ENCODE measurements around the gene SLC12A7. TPM values are rescaled to one million over a fixed set of nuclear protein-coding genes. Genes with fewer than 3 reads are reported as not detected.

SLC12A7 gene
- total RNA-seq, 5 donors from 2014 or later (not counting 1 experiment from before 2014, with no cell fraction given), result 33.7 to 97.4 (median 41.2) TPM

DNA sequence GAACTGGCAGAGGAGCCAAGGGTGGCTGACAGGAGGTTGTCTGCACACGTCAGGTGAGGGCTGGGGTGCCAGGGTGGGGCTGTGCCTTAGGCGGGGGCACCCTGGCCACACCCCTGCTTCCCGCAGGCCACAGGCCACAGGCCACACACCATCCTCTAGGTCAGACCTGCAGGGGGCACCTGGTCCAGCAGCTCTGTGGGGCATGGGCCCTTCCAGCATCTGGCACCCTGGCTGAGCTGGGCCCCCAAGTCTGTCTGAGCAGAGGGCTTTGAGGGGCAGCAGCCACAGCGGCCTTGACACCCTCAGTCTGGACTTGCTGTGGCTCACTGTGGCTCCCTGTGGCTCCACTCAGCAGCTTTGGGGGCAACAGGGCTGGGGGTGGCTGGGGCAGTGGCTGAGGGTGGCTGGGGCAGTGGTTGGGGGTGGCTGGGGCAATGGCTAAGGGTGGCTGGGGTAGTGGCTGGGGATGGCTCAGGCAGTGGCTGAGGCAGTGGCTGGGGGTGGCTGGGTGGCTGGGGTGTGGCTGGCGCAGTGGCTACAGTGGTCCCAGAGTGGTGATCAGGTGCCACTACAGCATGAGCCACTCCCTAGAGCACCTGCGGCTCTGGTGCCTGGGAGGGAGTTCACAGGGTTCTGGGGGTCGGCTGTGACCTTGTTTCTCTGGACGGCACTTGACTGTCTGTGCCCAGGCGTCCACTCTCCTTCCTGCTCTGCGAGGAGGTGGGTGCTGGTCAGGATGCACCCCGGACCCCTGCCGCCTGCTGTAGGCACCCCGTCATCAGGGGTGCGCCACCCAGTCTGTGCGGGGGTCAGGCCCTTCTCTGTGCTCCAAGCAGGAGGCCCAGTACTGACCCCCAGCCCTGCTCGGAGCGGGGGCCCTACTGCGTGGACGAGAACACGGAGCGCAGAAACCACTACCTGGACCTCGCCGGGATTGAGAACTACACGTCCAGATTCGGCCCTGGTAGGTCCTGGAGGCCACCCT is 76.2 kb downstream of the SLC12A7 start:
- Histone ChIP-seq H3K36me3 (ENCODE audit: control insufficient read depth in 2 of 2, extremely low read depth in 1 of 2, insufficient read depth in 1 of 2, low read length in 1 of 2) (no peaks in the 10 kb centered on the region), H3K9me3 (no peaks in the 10 kb centered on the region), H3K27me3 (replicated peaks in 1 of 2; ENCODE audit: control insufficient read depth in 2 of 2, extremely low read depth in 1 of 2, insufficient read depth in 2 of 2, low read length in 1 of 2) (peaks cover 0 to 45% of the 10 kb centered on the region in 2 experiments), H3K27ac (ENCODE audit: low read length) (no peak overlapping the region), H3K4me3 (ENCODE audit: control insufficient read depth in 1 of 2, extremely low read depth in 1 of 2, low read length in 1 of 2) (no peak overlapping the region), H3K4me1 (ENCODE audit: control insufficient read depth in 1 of 2, extremely low read depth in 1 of 2, insufficient read depth in 2 of 2, low read length in 2 of 2) (no peaks in the 10 kb centered on the region)
- CTCF ChIA-PET, result no interaction called here
- Mint-ChIP-seq H3K4me1 (no peaks in the 10 kb centered on the region), H3K9me3 (no peaks in the 10 kb centered on the region), H3K27me3 (peaks cover 5 to 19% of the 10 kb centered on the region in 2 donors), H3K27ac (no peak overlapping the region), H3K36me3 (no peaks in the 10 kb centered on the region), H3K4me3 (no peak overlapping the region)
- DNase-seq, result no peak
- 92% methylated on average over 18 of the region's 25 CpGs for WGBS (ENCODE audit: insufficient coverage)
- POLR2A ChIA-PET, result interaction anchor here in 1 of 2 donors (0.6 kb wide), 1 partner anchor 197 kb away, joined by 5 read pairs; no protein-coding TSS in a partner anchor
- no peak for ATAC-seq (replicated peaks in 1 of 4)

GRCh38 chr5:1034986-1035385 is 76.9 kb downstream of the SLC12A7 start:
- DNase-seq (no peak), ATAC-seq (replicated peaks in 1 of 4) (no peak)
- H3K36me3 ChIP-seq (ENCODE audit: control insufficient read depth in 2 of 2, extremely low read depth in 1 of 2, insufficient read depth in 1 of 2, low read length in 1 of 2), result no peaks in the 10 kb centered on the region
- Mint-ChIP-seq H3K27me3 (peaks cover 5 to 19% of the 10 kb centered on the region in 2 donors), H3K9me3 (no peaks in the 10 kb centered on the region), H3K4me1 (no peaks in the 10 kb centered on the region), H3K36me3 (no peaks in the 10 kb centered on the region), H3K27ac (no peak overlapping the region), H3K4me3 (no peak overlapping the region)
- H3K4me1 ChIP-seq (ENCODE audit: control insufficient read depth in 1 of 2, extremely low read depth in 1 of 2, insufficient read depth in 2 of 2, low read length in 2 of 2), result no peaks in the 10 kb centered on the region
- H3K9me3 ChIP-seq, result no peaks in the 10 kb centered on the region
- no peak overlapping the region for H3K4me3 ChIP-seq (ENCODE audit: control insufficient read depth in 1 of 2, extremely low read depth in 1 of 2, low read length in 1 of 2)
- POLR2A ChIA-PET, result no interaction called here
- peaks cover 0 to 52% of the 10 kb centered on the region in 2 experiments for H3K27me3 ChIP-seq (replicated peaks in 1 of 2; ENCODE audit: control insufficient read depth in 2 of 2, extremely low read depth in 1 of 2, insufficient read depth in 2 of 2, low read length in 1 of 2)
- CTCF ChIA-PET, result no interaction called here
- H3K27ac ChIP-seq (ENCODE audit: low read length), result no peak overlapping the region
- 91% methylated on average over 2 of the region's 2 CpGs for WGBS (ENCODE audit: insufficient coverage)

DNA sequence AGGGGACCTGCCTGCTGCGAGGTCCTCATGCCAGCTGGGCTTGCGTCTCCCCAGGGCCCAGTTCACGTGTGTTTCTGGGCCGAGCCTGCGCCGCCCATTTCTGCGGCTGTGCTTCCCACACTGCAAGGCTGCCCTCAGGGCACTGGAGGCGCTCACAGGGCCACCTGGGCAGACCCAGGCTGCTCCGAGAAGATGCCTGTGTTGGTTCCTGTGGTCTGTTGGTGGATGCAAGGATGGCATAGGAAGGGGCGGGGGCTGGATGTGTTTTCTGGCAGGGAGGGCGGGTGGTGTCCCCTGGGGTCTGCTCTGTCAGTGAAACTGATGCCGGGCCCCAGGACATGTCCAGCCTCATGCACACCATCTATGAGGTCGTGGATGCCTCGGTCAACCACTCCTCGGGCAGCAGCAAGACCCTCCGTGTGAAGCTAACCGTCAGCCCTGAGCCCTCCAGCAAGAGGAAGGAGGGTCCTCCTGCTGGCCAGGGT is 77.4 kb downstream of the SLC12A7 start:
- Histone ChIP-seq H3K4me1 (ENCODE audit: control insufficient read depth in 1 of 2, extremely low read depth in 1 of 2, insufficient read depth in 2 of 2, low read length in 2 of 2) (no peaks in the 10 kb centered on the region), H3K36me3 (ENCODE audit: control insufficient read depth in 2 of 2, extremely low read depth in 1 of 2, insufficient read depth in 1 of 2, low read length in 1 of 2) (no peaks in the 10 kb centered on the region), H3K27me3 (replicated peaks in 1 of 2; ENCODE audit: control insufficient read depth in 2 of 2, extremely low read depth in 1 of 2, insufficient read depth in 2 of 2, low read length in 1 of 2) (peaks cover 0 to 57% of the 10 kb centered on the region in 2 experiments), H3K9me3 (no peaks in the 10 kb centered on the region), H3K4me3 (ENCODE audit: control insufficient read depth in 1 of 2, extremely low read depth in 1 of 2, low read length in 1 of 2) (no peak overlapping the region), H3K27ac (ENCODE audit: low read length) (no peak overlapping the region)
- 93% methylated on average over 14 of the region's 17 CpGs for WGBS (ENCODE audit: insufficient coverage)
- no peak overlapping the region for H3K27ac Mint-ChIP-seq
- H3K27me3 Mint-ChIP-seq, result peaks cover 5 to 19% of the 10 kb centered on the region in 2 donors
- DNase-seq (no peak), ATAC-seq (replicated peaks in 1 of 4) (no peak)
- H3K9me3 Mint-ChIP-seq, result no peaks in the 10 kb centered on the region
- ChIA-PET POLR2A (no interaction called here), CTCF (no interaction called here)
- H3K36me3 Mint-ChIP-seq, result no peaks in the 10 kb centered on the region
- H3K4me3 Mint-ChIP-seq, result no peak overlapping the region
- no peaks in the 10 kb centered on the region for H3K4me1 Mint-ChIP-seq

GRCh38 chr5:1033606-1034420 is 78.0 kb downstream of the SLC12A7 start:
- DNase-seq, result no peak
- Histone ChIP-seq H3K4me1 (ENCODE audit: control insufficient read depth in 1 of 2, extremely low read depth in 1 of 2, insufficient read depth in 2 of 2, low read length in 2 of 2) (no peaks in the 10 kb centered on the region), H3K36me3 (ENCODE audit: control insufficient read depth in 2 of 2, extremely low read depth in 1 of 2, insufficient read depth in 1 of 2, low read length in 1 of 2) (no peaks in the 10 kb centered on the region), H3K4me3 (ENCODE audit: control insufficient read depth in 1 of 2, extremely low read depth in 1 of 2, low read length in 1 of 2) (no peak overlapping the region), H3K27me3 (replicated peaks in 1 of 2; ENCODE audit: control insufficient read depth in 2 of 2, extremely low read depth in 1 of 2, insufficient read depth in 2 of 2, low read length in 1 of 2) (peaks cover 0 to 61% of the 10 kb centered on the region in 2 experiments), H3K9me3 (no peaks in the 10 kb centered on the region), H3K27ac (ENCODE audit: low read length) (no peak overlapping the region)
- Mint-ChIP-seq H3K27ac (no peak overlapping the region), H3K4me1 (no peaks in the 10 kb centered on the region), H3K36me3 (no peaks in the 10 kb centered on the region), H3K27me3 (peaks cover 5 to 19% of the 10 kb centered on the region in 2 donors), H3K4me3 (no peak overlapping the region), H3K9me3 (no peaks in the 10 kb centered on the region)
- CTCF ChIA-PET, result no interaction called here
- 88% methylated on average over 21 of the region's 29 CpGs for WGBS (ENCODE audit: insufficient coverage)
- POLR2A ChIA-PET, result no interaction called here
- ATAC-seq (replicated peaks in 1 of 4), result no peak

DNA sequence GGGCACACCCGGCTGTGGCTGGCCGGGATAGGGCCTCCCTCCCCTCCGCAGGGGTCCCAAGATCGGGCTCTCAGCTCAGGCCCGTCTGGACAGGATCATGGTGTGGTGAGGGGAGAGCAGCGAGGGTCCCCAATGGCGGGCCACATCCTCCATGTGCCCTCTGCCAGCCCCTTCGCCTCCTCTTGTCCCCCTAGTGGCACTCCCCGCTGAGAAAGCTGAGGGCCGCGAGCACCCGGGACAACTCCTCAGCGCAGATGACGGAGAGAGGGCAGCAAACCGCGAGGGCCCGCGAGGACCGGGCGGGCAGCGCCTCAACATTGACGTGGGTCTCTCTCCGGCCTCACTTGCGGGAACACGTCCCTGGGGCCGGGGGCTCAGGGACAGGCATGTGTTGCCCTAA is 78.7 kb downstream of the SLC12A7 start:
- H3K4me3 Mint-ChIP-seq, result no peak overlapping the region
- no peaks in the 10 kb centered on the region for H3K36me3 Mint-ChIP-seq
- no peak overlapping the region for H3K27ac Mint-ChIP-seq
- H3K9me3 Mint-ChIP-seq, result no peaks in the 10 kb centered on the region
- DNase-seq, result no peak
- Histone ChIP-seq H3K36me3 (ENCODE audit: control insufficient read depth in 2 of 2, extremely low read depth in 1 of 2, insufficient read depth in 1 of 2, low read length in 1 of 2) (no peaks in the 10 kb centered on the region), H3K9me3 (no peaks in the 10 kb centered on the region), H3K27me3 (replicated peaks in 1 of 2; ENCODE audit: control insufficient read depth in 2 of 2, extremely low read depth in 1 of 2, insufficient read depth in 2 of 2, low read length in 1 of 2) (peaks cover 0 to 64% of the 10 kb centered on the region in 2 experiments), H3K4me3 (ENCODE audit: control insufficient read depth in 1 of 2, extremely low read depth in 1 of 2, low read length in 1 of 2) (no peak overlapping the region), H3K27ac (ENCODE audit: low read length) (no peak overlapping the region), H3K4me1 (ENCODE audit: control insufficient read depth in 1 of 2, extremely low read depth in 1 of 2, insufficient read depth in 2 of 2, low read length in 2 of 2) (no peaks in the 10 kb centered on the region)
- no peak for ATAC-seq (replicated peaks in 1 of 4)
- no peaks in the 10 kb centered on the region for H3K4me1 Mint-ChIP-seq
- ChIA-PET CTCF (no interaction called here), POLR2A (no interaction called here)
- 92% methylated on average over 19 of the region's 26 CpGs for WGBS (ENCODE audit: insufficient coverage)
- peaks cover 5 to 19% of the 10 kb centered on the region in 2 donors for H3K27me3 Mint-ChIP-seq

DNA sequence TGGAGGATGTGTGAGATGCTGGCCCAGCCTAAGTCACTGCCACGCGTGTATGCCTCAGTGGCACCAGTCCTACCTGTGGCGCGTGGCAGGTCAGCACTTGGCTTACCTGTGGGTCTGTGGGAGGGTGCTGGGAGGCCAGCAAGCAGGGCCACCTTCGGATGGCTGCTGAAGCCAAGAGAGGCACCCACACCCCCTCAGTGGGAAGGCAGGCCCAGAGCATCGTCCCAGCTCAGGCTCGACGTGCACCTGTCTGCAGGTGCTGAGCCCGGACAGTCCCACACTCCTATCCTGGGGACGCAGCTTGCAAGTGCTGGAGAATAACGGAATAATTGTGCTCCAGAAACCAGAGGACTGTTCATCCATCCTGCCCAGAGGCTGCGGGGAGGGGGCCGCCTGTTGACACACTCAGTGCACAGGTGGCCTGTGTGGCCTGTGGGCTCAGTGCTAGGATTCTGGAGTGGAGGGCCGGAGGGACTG is 79.3 kb downstream of the SLC12A7 start:
- WGBS (ENCODE audit: insufficient coverage), result 80% methylated on average over 6 of the region's 14 CpGs
- H3K9me3 ChIP-seq, result no peaks in the 10 kb centered on the region
- no peak for ATAC-seq (replicated peaks in 1 of 4)
- H3K36me3 Mint-ChIP-seq, result no peaks in the 10 kb centered on the region
- H3K27ac ChIP-seq (ENCODE audit: low read length), result no peak overlapping the region
- H3K4me3 Mint-ChIP-seq, result no peak overlapping the region
- H3K27me3 Mint-ChIP-seq, result peaks cover 5 to 19% of the 10 kb centered on the region in 2 donors
- DNase-seq, result no peak
- no peaks in the 10 kb centered on the region for H3K4me1 ChIP-seq (ENCODE audit: control insufficient read depth in 1 of 2, extremely low read depth in 1 of 2, insufficient read depth in 2 of 2, low read length in 2 of 2)
- POLR2A ChIA-PET, result no interaction called here
- H3K9me3 Mint-ChIP-seq, result no peaks in the 10 kb centered on the region
- H3K27ac Mint-ChIP-seq, result no peak overlapping the region
- no peaks in the 10 kb centered on the region for H3K4me1 Mint-ChIP-seq
- CTCF ChIA-PET, result no interaction called here
- no peak overlapping the region for H3K4me3 ChIP-seq (ENCODE audit: control insufficient read depth in 1 of 2, extremely low read depth in 1 of 2, low read length in 1 of 2)
- H3K27me3 ChIP-seq (replicated peaks in 1 of 2; ENCODE audit: control insufficient read depth in 2 of 2, extremely low read depth in 1 of 2, insufficient read depth in 2 of 2, low read length in 1 of 2), result peaks cover 0 to 67% of the 10 kb centered on the region in 2 experiments
- H3K36me3 ChIP-seq (ENCODE audit: control insufficient read depth in 2 of 2, extremely low read depth in 1 of 2, insufficient read depth in 1 of 2, low read length in 1 of 2), result no peaks in the 10 kb centered on the region
